ENCODE results near the gene ALMS1. TPM values are rescaled to one million over a fixed set of nuclear protein-coding genes. Genes with fewer than 3 reads are reported as not detected.

The ALMS1 gene
- total RNA-seq, 1 experiment from 2014 or later = 27.6 TPM

- POLR2A ChIA-PET (ENCODE audit: unreplicated experiment) = no interaction called here
Measured at GRCh38 chr2:73402386-73403103, 16.9 kb downstream of the ALMS1 start.

GRCh38 chr2:73403237-73403636, 17.6 kb downstream of the ALMS1 start:
- no peak overlapping the region for H3K4me2 ChIP-seq (ENCODE audit: low read length)
- no peaks in the 10 kb centered on the region for H3K9me2 ChIP-seq (replicated peaks; ENCODE audit: low read length)
- no peak overlapping the region for H3K27ac ChIP-seq (ENCODE audit: low read length)
- no peak overlapping the region for H2AFZ ChIP-seq (ENCODE audit: low read length)
- no peak overlapping the region for H3K9ac ChIP-seq (ENCODE audit: low read length)
- intact Hi-C loops (cut with micrococcal nuclease) = no loop called here
- H3F3A ChIP-seq (ENCODE audit: low read length, unreplicated experiment) = no peaks in the 10 kb centered on the region
- peaks cover 5% of the 10 kb centered on the region for H3K36me3 ChIP-seq (ENCODE audit: low read depth, low read length)
- H3K79me2 ChIP-seq (ENCODE audit: low read length) = peaks cover 33% of the 10 kb centered on the region; the same call in 1 of the 2 replicates
- TF ChIP-seq EZH2 (IDR thresholded peaks at IDR 0.05; ENCODE audit: low read length, unreplicated experiment) = no peak
- no peak for TF ChIP-seq CTCF (conservative IDR thresholded peaks at IDR 0.05; ENCODE audit: low read depth, low read length)
- TF ChIP-seq EZH2phosphoT487 (IDR thresholded peaks at IDR 0.05; ENCODE audit: borderline replicate concordance, low read length) = no peak
- 0 out of 2 replicates have a peak, but pooled peaks cover 4% of the 10 kb centered on the region for H4K20me1 ChIP-seq (ENCODE audit: low read length)
- no peaks in the 10 kb centered on the region for H3K4me1 ChIP-seq (ENCODE audit: insufficient read depth, low read length)
- no peaks in the 10 kb centered on the region for H3K9me3 ChIP-seq (ENCODE audit: low read length)
- ChIA-PET POLR2A (ENCODE audit: unreplicated experiment) (no interaction called here), CTCF (no interaction called here)
- ATAC-seq (no peak), DNase-seq (no peak)
- no peak overlapping the region for H3K4me3 ChIP-seq (ENCODE audit: low read length)
- no TSS peak for BruUV-seq (replicated peaks)
- no peaks in the 10 kb centered on the region for H3K27me3 ChIP-seq (ENCODE audit: low read length)

More at GRCh38 chr2:73402386-73403103, 16.9 kb downstream of the ALMS1 start:
- H3K9ac ChIP-seq (ENCODE audit: low read length) = no peak overlapping the region
- H3K4me3 ChIP-seq (ENCODE audit: low read length) = no peak overlapping the region
- H3K79me2 ChIP-seq (ENCODE audit: low read length) = peaks cover 38% of the 10 kb centered on the region; the same call in 1 of the 2 replicates
- H3F3A ChIP-seq (ENCODE audit: low read length, unreplicated experiment) = no peaks in the 10 kb centered on the region
- no peak overlapping the region for H3K27ac ChIP-seq (ENCODE audit: low read length)
- CTCF ChIA-PET = no interaction called here
- ATAC-seq (no peak), DNase-seq (no peak)
- H3K9me2 ChIP-seq (replicated peaks; ENCODE audit: low read length) = no peaks in the 10 kb centered on the region
- BruUV-seq (replicated peaks) = no TSS peak
- no peak overlapping the region for H3K4me2 ChIP-seq (ENCODE audit: low read length)
- TF ChIP-seq EZH2phosphoT487 (IDR thresholded peaks at IDR 0.05; ENCODE audit: borderline replicate concordance, low read length) (no peak), CTCF (conservative IDR thresholded peaks at IDR 0.05; ENCODE audit: low read depth, low read length) (no peak), EZH2 (IDR thresholded peaks at IDR 0.05; ENCODE audit: low read length, unreplicated experiment) (no peak)
- intact Hi-C loops (cut with micrococcal nuclease) = no loop called here
- peaks cover 5% of the 10 kb centered on the region for H3K36me3 ChIP-seq (ENCODE audit: low read depth, low read length)
- no peaks in the 10 kb centered on the region for H3K4me1 ChIP-seq (ENCODE audit: insufficient read depth, low read length)
- 0 out of 2 replicates have a peak, but pooled peaks cover 4% of the 10 kb centered on the region for H4K20me1 ChIP-seq (ENCODE audit: low read length)
- no peak overlapping the region for H2AFZ ChIP-seq (ENCODE audit: low read length)
- no peaks in the 10 kb centered on the region for H3K27me3 ChIP-seq (ENCODE audit: low read length)
- H3K9me3 ChIP-seq (ENCODE audit: low read length) = no peaks in the 10 kb centered on the region

GRCh38 chr2:73404409-73404808, 18.8 kb downstream of the ALMS1 start:
- no peak for DNase-seq
- Histone ChIP-seq H3F3A (ENCODE audit: low read length, unreplicated experiment) (no peaks in the 10 kb centered on the region), H3K9ac (ENCODE audit: low read length) (no peak overlapping the region), H3K9me3 (ENCODE audit: low read length) (no peaks in the 10 kb centered on the region), H4K20me1 (ENCODE audit: low read length) (0 out of 2 replicates have a peak, but pooled peaks cover 4% of the 10 kb centered on the region), H3K4me1 (ENCODE audit: insufficient read depth, low read length) (no peaks in the 10 kb centered on the region), H3K79me2 (ENCODE audit: low read length) (peaks cover 27% of the 10 kb centered on the region; the same call in 1 of the 2 replicates), H2AFZ (ENCODE audit: low read length) (no peak overlapping the region), H3K27me3 (ENCODE audit: low read length) (no peaks in the 10 kb centered on the region), H3K9me2 (replicated peaks; ENCODE audit: low read length) (no peaks in the 10 kb centered on the region), H3K27ac (ENCODE audit: low read length) (no peak overlapping the region), H3K4me2 (ENCODE audit: low read length) (no peak overlapping the region), H3K4me3 (ENCODE audit: low read length) (no peak overlapping the region), H3K36me3 (ENCODE audit: low read depth, low read length) (peaks cover 5% of the 10 kb centered on the region)
- no TSS peak for BruUV-seq (replicated peaks)
- TF ChIP-seq EZH2 (IDR thresholded peaks at IDR 0.05; ENCODE audit: low read length, unreplicated experiment) (no peak), CTCF (conservative IDR thresholded peaks at IDR 0.05; ENCODE audit: low read depth, low read length) (no peak), EZH2phosphoT487 (IDR thresholded peaks at IDR 0.05; ENCODE audit: borderline replicate concordance, low read length) (no peak)
- ChIA-PET CTCF (no interaction called here), POLR2A (ENCODE audit: unreplicated experiment) (no interaction called here)
- ATAC-seq = no peak
- intact Hi-C loops (cut with micrococcal nuclease) = no loop called here

Measured in PC-3 (cell line).